GM23338 (cell line): ENCODE measurements around the gene CGB3. TPM values are rescaled to one million over a fixed set of nuclear protein-coding genes. Genes with fewer than 3 reads are reported as not detected.
"Not testable (repeated sequence)": the region's sequence is repeated elsewhere in the genome, so short reads cannot be mapped to it uniquely, and the experiment has no call there.

Experiments
- ATAC-seq: fragments of 200-7000 bp; cut with Tn5 transposase; 3 replicates; pipeline ENCODE4 v1.9.1; 2020
- DNase-seq: peaks from one replicate; pipeline ENCODE4 v3.0.0-alpha.2; 2015; ENCODE audit warnings: low spot score
- H2AFZ ChIP-seq: fragments of 200-600 bp; sonication (generic); 2 replicates; pipeline ENCODE4 v1.8.0; 2016; ENCODE audit warnings: antibody characterized with exemption, mild to moderate bottlenecking, moderate library complexity
- H3F3A ChIP-seq: fragments of 200-600 bp; sonication (generic); replicated peaks from 2 replicates; pipeline ENCODE4 v1.8.0; 2017; ENCODE audit warnings: antibody characterized with exemption, mixed run types, low read depth
- H3K27ac ChIP-seq: fragments of 200-600 bp; sonication (generic); 2 replicates; pipeline ENCODE4 v1.6.1; 2016; ENCODE audit warnings: low read depth
- H3K27me3 ChIP-seq: fragments of 200-600 bp; sonication (generic); 2 replicates; pipeline ENCODE4 v1.8.0; 2016; ENCODE audit warnings: mild to moderate bottlenecking, mixed run types, moderate library complexity; ENCODE audit not compliant: insufficient read depth
- H3K36me3 ChIP-seq: fragments of 200-600 bp; sonication (generic); 2 replicates; pipeline ENCODE4 v1.8.0; 2016; ENCODE audit warnings: mild to moderate bottlenecking; ENCODE audit not compliant: insufficient read depth
- H3K4me1 ChIP-seq: fragments of 200-600 bp; sonication (generic); 2 replicates; pipeline ENCODE4 v1.8.0; 2016; ENCODE audit warnings: mild to moderate bottlenecking, moderate library complexity; ENCODE audit not compliant: insufficient read depth
- H3K4me2 ChIP-seq: fragments of 200-600 bp; sonication (generic); 2 replicates; pipeline ENCODE4 v1.7.1; 2017; ENCODE audit warnings: mixed run types
- H3K4me3 ChIP-seq: fragments of 200-600 bp; sonication (generic); 2 replicates; pipeline ENCODE4 v1.6.1; 2016; ENCODE audit warnings: mixed run types
- H3K79me2 ChIP-seq: fragments of 200-600 bp; sonication (generic); replicated peaks from 2 replicates; pipeline ENCODE4 v1.8.0; 2017; ENCODE audit warnings: mild to moderate bottlenecking; ENCODE audit not compliant: insufficient read depth
- H3K9me2 ChIP-seq: fragments of 200-600 bp; sonication (generic); 2 replicates; pipeline ENCODE4 v1.8.0; 2017; ENCODE audit not compliant: insufficient read depth
- H4K20me1 ChIP-seq: fragments of 200-600 bp; sonication (generic); replicated peaks from 2 replicates; pipeline ENCODE4 v1.8.0; 2017; ENCODE audit warnings: mild to moderate bottlenecking; ENCODE audit not compliant: insufficient read depth
- H3K27ac Mint-ChIP-seq: 2 replicates; pipeline ENCODE4 v1.8.0; 2020; ENCODE audit warnings: inconsistent platforms, mild to moderate bottlenecking, moderate library complexity, mixed read lengths
- H3K27me3 Mint-ChIP-seq: 3 replicates; pipeline ENCODE4 v1.8.0; 2022; ENCODE audit warnings: low read depth, mild to moderate bottlenecking, moderate library complexity, mixed read lengths, inconsistent platforms; ENCODE audit not compliant: insufficient read depth, poor library complexity
- H3K36me3 Mint-ChIP-seq: 3 replicates; pipeline ENCODE4 v1.8.0; 2021; ENCODE audit warnings: low read depth, mild to moderate bottlenecking, inconsistent platforms, moderate library complexity, mixed read lengths
- H3K4me1 Mint-ChIP-seq: 3 replicates; pipeline ENCODE4 v1.8.0; 2020; ENCODE audit warnings: mild to moderate bottlenecking, inconsistent platforms, mixed read lengths
- H3K4me3 Mint-ChIP-seq: 3 replicates; pipeline ENCODE4 v1.8.0; 2021; ENCODE audit warnings: moderate library complexity, mild to moderate bottlenecking, inconsistent platforms, mixed read lengths
- H3K9me3 Mint-ChIP-seq: 3 replicates; pipeline ENCODE4 v1.8.0; 2020; ENCODE audit warnings: moderate library complexity, mild to moderate bottlenecking, inconsistent platforms, mixed read lengths
- CREB1 ChIP-seq: fragments of 250-450 bp; sonication (Bioruptor Pico); IDR thresholded peaks from 2 replicates; pipeline ENCODE4 v1.5.0; 2020; ENCODE audit warnings: low read depth, mild to moderate bottlenecking, moderate library complexity
- JUNB ChIP-seq: IDR thresholded peaks from one replicate; pipeline ENCODE4 v1.6.1; 2016; ENCODE audit warnings: antibody characterized with exemption; ENCODE audit not compliant: unreplicated experiment
- ZNF462 ChIP-seq: fragments of 250-450 bp; sonication (Bioruptor Pico); IDR thresholded peaks from 2 replicates; pipeline ENCODE4 v1.5.0; 2020; ENCODE audit warnings: mild to moderate bottlenecking, moderate library complexity
- polyA plus RNA-seq: library from polyadenylated mRNA; unstranded; fragments of >200 nt; fragmentation: Nextera tagmentation; extraction: Ambion mirVana; gene quantifications from 2 replicates; pipeline ENCODE4 v1.2.1, GENCODE V29; 2016
- total RNA-seq: library from RNA; depleted of rRNA; stranded (reverse); fragments of >200 nt; shearing (Covaris generic); gene quantifications from 2 replicates; pipeline ENCODE4 v1.2.3, GENCODE V29; 2014
- TF ChIP-seq, protein P1 (sequence below), 2 experiments: fragments of 200-600 bp in 1 of 2; sonication (generic) in 1 of 2; conservative IDR thresholded peaks; 2 replicates each; pipeline versions ENCODE4 v1.5.1 to v1.6.1; 2016 to 2017; ENCODE audit warnings: antibody characterized with exemption in 2 of 2, low read depth in 2 of 2, mild to moderate bottlenecking in 2 of 2, moderate library complexity in 1 of 2

The CGB3 gene
- total and polyA plus RNA-seq, 2 experiments from 2014 or later = not detected

DNA sequence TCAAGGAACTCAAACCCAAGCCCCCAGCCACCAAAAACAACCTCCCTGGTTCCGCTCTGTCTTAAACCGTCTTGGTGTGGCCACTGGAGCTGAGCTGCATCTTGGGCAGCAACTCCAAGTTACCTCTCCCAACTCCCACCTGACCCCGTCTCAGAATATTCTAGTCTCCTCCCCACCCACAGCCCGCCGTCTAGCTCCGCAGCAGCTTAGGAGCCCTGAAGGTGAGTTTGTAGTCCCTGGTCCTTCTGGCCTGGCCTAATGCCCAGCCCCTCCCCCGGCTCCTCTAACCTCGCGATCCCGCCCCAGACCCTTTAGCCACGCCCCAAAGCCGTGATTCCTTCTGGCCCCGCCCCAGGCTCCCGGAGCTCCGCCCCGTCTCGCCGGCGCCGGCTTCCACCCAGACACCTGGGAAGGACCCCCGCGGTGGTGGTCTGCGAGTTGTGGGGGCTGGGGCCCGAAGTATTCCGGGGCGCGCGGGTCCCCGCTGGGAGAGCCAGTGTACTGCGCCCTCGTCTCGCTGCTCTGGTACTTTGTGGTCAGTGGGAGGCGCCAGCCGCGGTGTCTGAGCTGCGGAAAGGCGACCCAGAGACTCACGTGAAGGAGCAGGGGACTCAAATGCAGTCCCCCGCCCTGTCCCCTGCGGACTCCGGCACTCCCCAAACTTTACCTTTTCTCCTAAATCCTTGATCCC lies 4.7 kb downstream of the CGB3 start:
- Mint-ChIP-seq H3K27me3 (peaks cover 26% of the 10 kb centered on the region), H3K4me3 (peak overlapping the region; percentile 69), H3K27ac (no peak overlapping the region), H3K9me3 (peaks cover 3% of the 10 kb centered on the region; the same call in 1 of the 3 replicates), H3K36me3 (peaks cover 13% of the 10 kb centered on the region; the same call in 2 of the 3 replicates), H3K4me1 (peaks cover 22% of the 10 kb centered on the region)
- peak overlapping the region; percentile 92 for H3K4me2 ChIP-seq
- peak; percentile 93 for DNase-seq
- no peaks in the 10 kb centered on the region for H3K79me2 ChIP-seq
- H4K20me1 ChIP-seq = no peaks in the 10 kb centered on the region; the same call in 1 of the 2 replicates
- TF ChIP-seq, protein P1, sequence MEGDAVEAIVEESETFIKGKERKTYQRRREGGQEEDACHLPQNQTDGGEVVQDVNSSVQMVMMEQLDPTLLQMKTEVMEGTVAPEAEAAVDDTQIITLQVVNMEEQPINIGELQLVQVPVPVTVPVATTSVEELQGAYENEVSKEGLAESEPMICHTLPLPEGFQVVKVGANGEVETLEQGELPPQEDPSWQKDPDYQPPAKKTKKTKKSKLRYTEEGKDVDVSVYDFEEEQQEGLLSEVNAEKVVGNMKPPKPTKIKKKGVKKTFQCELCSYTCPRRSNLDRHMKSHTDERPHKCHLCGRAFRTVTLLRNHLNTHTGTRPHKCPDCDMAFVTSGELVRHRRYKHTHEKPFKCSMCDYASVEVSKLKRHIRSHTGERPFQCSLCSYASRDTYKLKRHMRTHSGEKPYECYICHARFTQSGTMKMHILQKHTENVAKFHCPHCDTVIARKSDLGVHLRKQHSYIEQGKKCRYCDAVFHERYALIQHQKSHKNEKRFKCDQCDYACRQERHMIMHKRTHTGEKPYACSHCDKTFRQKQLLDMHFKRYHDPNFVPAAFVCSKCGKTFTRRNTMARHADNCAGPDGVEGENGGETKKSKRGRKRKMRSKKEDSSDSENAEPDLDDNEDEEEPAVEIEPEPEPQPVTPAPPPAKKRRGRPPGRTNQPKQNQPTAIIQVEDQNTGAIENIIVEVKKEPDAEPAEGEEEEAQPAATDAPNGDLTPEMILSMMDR (conservative IDR thresholded peaks at IDR 0.05; ENCODE audit: low read depth in 2 of 2) = peak; percentile 28 to 45
- TF ChIP-seq JUNB = no peak
- no peaks in the 10 kb centered on the region for H3K36me3 ChIP-seq
- no peak overlapping the region for H2AFZ ChIP-seq
- no peak overlapping the region for H3K27ac ChIP-seq
- H3K4me1 ChIP-seq = peaks cover 19% of the 10 kb centered on the region; the same call in 1 of the 2 replicates
- H3K27me3 ChIP-seq = peaks cover 35% of the 10 kb centered on the region
- H3F3A ChIP-seq = 0 out of 2 replicates have a peak, but pooled peaks cover 3% of the 10 kb centered on the region
- no peaks in the 10 kb centered on the region for H3K9me2 ChIP-seq
- peak overlapping the region; percentile 64 for H3K4me3 ChIP-seq
- peak; percentile 66 for ATAC-seq

DNA sequence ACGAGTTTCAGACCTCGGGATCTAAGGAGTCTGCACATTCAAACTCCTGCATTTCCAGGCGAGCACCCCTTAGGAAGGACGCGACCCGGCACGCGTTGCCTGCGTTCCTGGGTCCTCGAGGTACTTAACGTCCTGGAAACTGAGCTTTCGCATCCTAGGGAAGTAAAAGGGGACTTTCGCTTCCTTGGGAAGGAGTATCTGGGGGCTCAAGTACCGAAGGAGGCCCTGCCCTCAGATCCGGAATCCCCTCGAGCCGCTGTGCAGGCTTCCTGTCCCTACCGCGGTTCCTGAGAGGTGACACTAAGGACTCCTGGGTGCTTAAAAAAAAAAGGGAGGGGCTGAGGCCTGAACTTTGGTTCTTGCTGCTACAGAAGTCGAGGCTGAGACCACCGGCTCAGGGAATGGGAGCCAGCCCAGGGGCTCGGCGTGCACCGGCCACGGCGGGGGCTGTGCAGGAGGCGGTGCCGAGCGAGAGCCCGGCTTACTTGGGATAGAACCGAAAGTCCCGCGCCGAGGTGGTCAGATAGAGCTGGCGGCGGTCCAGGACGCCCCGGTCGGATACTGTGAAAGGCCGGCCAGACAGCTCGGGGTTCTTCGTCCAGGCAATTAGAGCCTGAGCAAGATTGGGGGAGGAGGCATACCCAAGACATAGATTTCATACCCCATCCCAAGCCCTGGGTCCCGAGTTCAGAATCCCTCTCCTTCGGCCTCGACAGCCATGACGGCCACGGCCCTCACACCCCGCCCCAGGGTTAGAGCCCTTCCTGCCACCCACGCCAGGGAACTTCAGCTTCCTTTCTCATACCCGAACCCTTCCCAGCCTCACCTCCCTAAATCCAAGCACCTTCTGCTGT lies 5.5 kb downstream of the CGB3 start:
- Histone ChIP-seq H3K4me3 (peak overlapping the region; percentile 64), H3K4me2 (peak overlapping the region; percentile 92), H3K27me3 (peaks cover 35% of the 10 kb centered on the region), H3K4me1 (peaks cover 19% of the 10 kb centered on the region; the same call in 1 of the 2 replicates)
- Mint-ChIP-seq H3K4me3 (peak overlapping the region; percentile 69), H3K36me3 (peaks cover 21% of the 10 kb centered on the region), H3K4me1 (peaks cover 22% of the 10 kb centered on the region), H3K27me3 (peaks cover 29% of the 10 kb centered on the region)
- DNase-seq, H2AFZ ChIP-seq, H4K20me1 ChIP-seq, H3K9me2 ChIP-seq, H3K79me2 ChIP-seq, H3F3A ChIP-seq, H3K27ac Mint-ChIP-seq, H3K27ac ChIP-seq, H3K9me3 Mint-ChIP-seq, H3K36me3 ChIP-seq: not testable (repeated sequence)
- ATAC-seq = peak; percentile 2; the same call in 2 of the 3 replicates

- Histone ChIP-seq H3K4me2 (peak overlapping the region; percentile 92), H3K79me2 (no peaks in the 10 kb centered on the region), H3K4me3 (peak overlapping the region; percentile 64), H4K20me1 (no peaks in the 10 kb centered on the region; the same call in 1 of the 2 replicates), H3K27me3 (peaks cover 35% of the 10 kb centered on the region), H3K4me1 (peaks cover 19% of the 10 kb centered on the region; the same call in 1 of the 2 replicates), H3K27ac (no peak overlapping the region), H2AFZ (no peak overlapping the region), H3K9me2 (no peaks in the 10 kb centered on the region), H3K36me3 (no peaks in the 10 kb centered on the region), H3F3A (0 out of 2 replicates have a peak, but pooled peaks cover 3% of the 10 kb centered on the region)
- DNase-seq (peak; percentile 83), ATAC-seq (peak; percentile 67)
- no peak overlapping the region for H3K27ac Mint-ChIP-seq
- peaks cover 31% of the 10 kb centered on the region for H3K27me3 Mint-ChIP-seq
- H3K36me3 Mint-ChIP-seq = peaks cover 25% of the 10 kb centered on the region
- peak overlapping the region; percentile 69; the same call in 2 of the 3 replicates for H3K4me3 Mint-ChIP-seq
- peaks cover 22% of the 10 kb centered on the region for H3K4me1 Mint-ChIP-seq
- peaks cover 3% of the 10 kb centered on the region; the same call in 1 of the 3 replicates for H3K9me3 Mint-ChIP-seq
- TF ChIP-seq ZNF462 = no peak
- 0 out of 2 replicates have a peak, but pooled peaks have one; percentile 19 for TF ChIP-seq CREB1 (CRISPR knock-in tag)
Observed at GRCh38 chr19:49017666-49018351, 6.3 kb downstream of the CGB3 start.
